Retina (tissue), 1 donor: ENCODE measurements around the gene CSNK2A2.
A peak's percentile ranks its signal among the peaks of the same experiment; 100 is the strongest.

Source experiments
- DNase-seq: peaks from one replicate; pipeline ENCODE4 v3.0.0-alpha.2; 2016

CSNK2A2 gene

GRCh38 chr16:58198803-58199411, 1.0 kb upstream of the CSNK2A2 start:
- peak; percentile 5 for DNase-seq

GRCh38 chr16:58197314-58198012, 443 bp downstream of the CSNK2A2 start:
- peak; percentile 16 for DNase-seq

DNA sequence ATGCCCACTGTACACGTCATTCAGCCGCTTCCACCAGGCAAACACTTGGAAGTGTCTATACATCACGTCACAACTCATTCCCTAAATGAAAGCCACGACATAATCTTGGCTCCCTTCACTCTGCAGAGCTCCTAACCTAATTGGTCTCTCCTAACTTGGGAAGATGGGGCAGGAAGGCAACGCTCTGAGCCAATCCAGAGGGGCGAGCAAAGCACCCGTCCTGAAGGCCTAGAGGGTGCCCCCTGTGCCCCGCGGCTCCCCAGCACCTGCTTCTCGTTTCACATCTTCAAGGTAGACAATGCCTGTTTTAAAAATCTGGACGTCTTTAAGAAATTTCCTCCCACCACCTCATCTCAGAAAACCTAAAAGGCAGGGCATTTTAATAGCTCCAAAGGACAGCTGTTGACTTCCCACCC, 1.0 kb downstream of the CSNK2A2 start:
- peak; percentile 5 for DNase-seq

DNA sequence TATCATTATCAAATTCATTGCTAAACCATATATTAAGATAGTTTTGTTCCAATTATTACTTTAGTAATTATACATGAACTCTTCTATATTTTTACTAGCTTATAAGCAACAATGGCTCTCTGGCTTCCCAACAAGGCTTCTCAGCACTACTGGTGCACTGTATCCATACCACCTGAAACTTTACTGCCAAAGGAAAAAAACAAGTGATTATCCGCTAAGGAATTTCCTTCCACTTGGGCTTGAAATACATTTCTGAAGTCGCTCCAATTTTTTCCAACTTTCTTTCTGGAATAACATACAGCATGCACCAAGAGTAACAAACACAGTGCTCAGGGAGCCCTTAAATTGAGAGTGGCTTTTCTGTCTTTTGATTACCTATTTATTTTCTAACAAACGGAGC, 2.1 kb downstream of the CSNK2A2 start:
- DNase-seq = no peak

DNA sequence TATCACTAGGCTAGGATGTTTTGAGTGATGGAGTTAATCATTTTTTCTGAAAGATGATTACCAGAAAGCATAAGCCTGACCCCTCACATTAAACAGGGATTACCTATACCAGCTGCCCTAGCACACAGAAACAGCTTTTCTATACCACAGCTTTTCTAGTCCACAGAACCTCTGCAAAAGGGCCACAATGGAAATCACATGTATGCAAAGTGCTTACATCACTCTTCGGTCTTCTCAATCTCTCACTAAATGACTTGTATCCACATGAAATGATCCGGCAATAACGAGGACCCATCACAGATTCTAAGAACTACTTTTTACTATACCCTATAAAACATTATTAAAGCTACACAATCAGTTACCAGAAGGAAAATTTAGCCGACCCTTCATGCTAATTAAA, 2.6 kb downstream of the CSNK2A2 start:
- DNase-seq = no peak

- no peak for DNase-seq
Observed at GRCh38 chr16:58194790-58195189, 3.1 kb downstream of the CSNK2A2 start.

- DNase-seq = no peak
Observed at GRCh38 chr16:58187665-58188421, 10.1 kb downstream of the CSNK2A2 start.

GRCh38 chr16:58187092-58187491, 10.8 kb downstream of the CSNK2A2 start:
- DNase-seq = no peak

DNA sequence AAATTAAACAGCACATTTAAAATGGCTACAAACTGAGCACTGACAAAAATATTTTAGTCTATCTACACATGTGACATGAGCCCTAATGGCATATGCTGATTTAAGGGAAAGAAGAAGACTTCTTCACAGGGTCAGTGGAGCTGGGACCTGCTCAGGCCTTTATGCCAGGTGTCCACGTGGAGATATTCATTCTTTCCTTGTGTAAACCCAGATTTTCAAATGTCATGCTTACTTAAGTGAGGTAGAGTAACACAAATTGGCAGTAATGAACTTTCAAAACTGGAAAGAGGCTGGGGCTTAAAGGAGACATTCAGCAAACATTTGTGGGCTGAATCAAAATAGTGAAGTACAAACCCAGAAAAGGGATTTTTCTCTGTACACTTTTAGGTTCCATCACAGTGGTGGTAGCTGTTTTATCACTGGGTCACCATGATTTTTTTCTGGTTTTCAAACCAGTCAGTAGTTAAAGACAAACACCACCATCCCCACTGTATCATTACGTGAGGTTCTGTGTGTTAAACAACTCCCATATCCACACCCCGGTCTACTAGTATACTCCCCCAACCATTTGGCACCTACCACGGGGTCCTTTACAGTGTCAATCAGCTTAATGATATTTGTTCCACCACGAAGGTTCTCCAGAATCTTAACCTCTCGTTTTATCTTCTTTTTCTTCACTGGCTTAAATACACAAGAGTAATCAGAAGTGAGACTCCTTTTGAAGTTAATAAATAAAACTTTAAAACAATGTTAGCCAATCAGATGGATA, 11.5 kb downstream of the CSNK2A2 start:
- no peak for DNase-seq

DNA sequence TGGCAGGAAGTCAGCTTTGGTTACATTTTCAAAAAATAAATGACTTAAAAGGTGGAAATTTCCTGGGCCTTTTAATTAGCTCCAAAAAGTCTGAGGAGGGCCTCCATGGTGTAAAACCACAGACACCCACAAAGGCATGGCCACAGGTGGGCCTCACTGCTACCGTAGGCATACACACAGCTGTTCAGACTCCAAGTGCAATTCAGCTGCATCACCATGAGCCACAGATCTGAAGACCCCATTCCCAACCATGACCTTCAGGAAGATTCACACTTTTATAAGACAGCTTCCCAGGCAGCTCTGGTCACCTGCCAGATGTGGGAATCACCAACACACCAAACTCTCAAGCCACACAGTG, 20.6 kb downstream of the CSNK2A2 start:
- DNase-seq = no peak

- no peak for DNase-seq
Observed at GRCh38 chr16:58176608-58177352, 21.1 kb downstream of the CSNK2A2 start.

DNA sequence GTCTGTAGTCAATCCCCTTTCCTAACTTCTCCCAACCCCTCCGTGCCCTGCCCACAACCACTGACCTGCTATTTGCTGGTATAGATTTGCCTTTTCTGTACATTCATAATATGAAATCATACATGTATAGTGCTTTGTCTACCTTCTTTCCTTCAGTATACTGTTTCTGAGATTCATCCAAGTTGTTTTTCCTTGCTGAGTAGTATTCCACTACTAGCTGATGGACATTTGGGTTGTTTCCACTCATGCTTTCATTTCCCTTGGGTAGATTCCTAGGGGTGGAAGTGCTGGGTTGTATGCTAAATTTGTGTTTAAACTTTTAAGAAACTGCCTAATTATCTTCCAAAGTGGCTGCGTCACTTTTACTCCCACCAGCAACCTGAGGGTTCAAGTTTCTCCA, 27.7 kb downstream of the CSNK2A2 start:
- DNase-seq = no peak

GRCh38 chr16:58160855-58161254, 37.1 kb downstream of the CSNK2A2 start:
- DNase-seq = no peak

- DNase-seq = no peak
Observed at GRCh38 chr16:58158725-58159124, 39.2 kb downstream of the CSNK2A2 start.

GRCh38 chr16:58157951-58158540, 39.9 kb downstream of the CSNK2A2 start:
- DNase-seq = no peak

DNA sequence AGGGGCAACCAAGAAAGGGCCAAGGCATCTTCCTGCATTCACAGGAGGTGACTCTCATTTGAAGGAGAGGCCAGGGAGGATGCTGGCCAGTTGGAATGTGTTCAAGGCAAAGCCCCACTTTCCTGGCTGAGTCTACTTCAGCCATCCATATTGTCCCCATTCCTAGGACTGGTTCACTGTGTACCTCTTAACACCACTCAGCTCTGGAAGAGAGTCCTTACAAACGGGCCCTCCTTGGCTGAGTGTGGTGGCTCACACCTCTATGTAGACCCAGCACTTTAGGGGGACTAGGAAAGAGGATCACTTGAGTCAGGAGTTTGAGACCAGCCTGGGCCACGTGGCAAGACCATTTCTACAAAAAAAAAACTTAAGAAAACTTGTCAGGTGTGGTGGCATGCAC, 40.7 kb downstream of the CSNK2A2 start:
- no peak for DNase-seq

GRCh38 chr16:58155839-58156238, 42.1 kb downstream of the CSNK2A2 start:
- DNase-seq = no peak

- no peak for DNase-seq
Observed at GRCh38 chr16:58154345-58154744, 43.6 kb downstream of the CSNK2A2 start.

- no peak for DNase-seq
Observed at GRCh38 chr16:58152246-58152868, 45.5 kb downstream of the CSNK2A2 start.

- no peak for DNase-seq
Observed at GRCh38 chr16:58148526-58148925, 49.4 kb downstream of the CSNK2A2 start.

DNA sequence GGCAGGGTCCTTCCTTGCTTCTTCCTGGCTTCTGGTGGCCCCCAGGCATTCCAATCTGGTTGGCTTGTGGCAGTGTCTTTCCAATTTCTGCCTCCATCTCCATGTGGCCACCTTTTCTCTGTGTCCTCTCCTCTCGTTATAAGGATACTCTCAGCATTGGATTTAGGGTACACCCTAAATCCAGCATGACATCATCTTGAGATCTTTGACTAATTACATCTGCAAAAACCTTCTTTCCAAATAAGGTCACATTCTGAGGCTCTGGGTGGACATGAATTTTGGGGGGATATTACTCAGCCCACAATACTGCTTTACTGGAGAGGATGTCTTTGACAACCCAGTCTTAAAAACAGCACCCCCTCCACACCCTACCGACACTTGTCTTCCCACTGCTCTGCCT, 49.8 kb downstream of the CSNK2A2 start:
- no peak for DNase-seq

- no peak for DNase-seq
Observed at GRCh38 chr16:58138852-58139251, 59.1 kb downstream of the CSNK2A2 start.
